Hematopoietic multipotent progenitor cell treated with erythropoietin and hydrocortisone succinate and interleukin-3 and kit ligand, for 4 days (in vitro differentiated cells): Measurements from ENCODE around the gene ADORA2A.

ENCODE experiments used
- DNase-seq: peaks from one replicate; pipeline ENCODE4 v3.0.0-alpha.2; 2015

The ADORA2A gene

GRCh38 chr22:24427500-24428164, at the start of gene ADORA2A:
Gene ADORA2A (plus strand): TSS chr22:24427599. CDS start chr22:24433405, 5,806 bp downstream.
- peak; percentile 63 for DNase-seq

- peak; percentile 82 for DNase-seq
Measured at GRCh38 chr22:24379536-24379935, 47.9 kb upstream of the ADORA2A start.

- DNase-seq, result no peak
Measured at GRCh38 chr22:24380220-24380904, 47.0 kb upstream of the ADORA2A start.

GRCh38 chr22:24380905-24381230, 46.5 kb upstream of the ADORA2A start:
- peak; percentile 53 for DNase-seq

GRCh38 chr22:24383061-24383460, 44.3 kb upstream of the ADORA2A start:
- no peak for DNase-seq

GRCh38 chr22:24384131-24384530, 43.3 kb upstream of the ADORA2A start:
- DNase-seq, result no peak

GRCh38 chr22:24386937-24387471, 40.4 kb upstream of the ADORA2A start:
- no peak for DNase-seq

- no peak for DNase-seq
Measured at GRCh38 chr22:24389680-24390079, 37.7 kb upstream of the ADORA2A start.

- no peak for DNase-seq
Measured at GRCh38 chr22:24390156-24390555, 37.2 kb upstream of the ADORA2A start.

- DNase-seq, result no peak
Measured at GRCh38 chr22:24390576-24390975, 36.8 kb upstream of the ADORA2A start.

GRCh38 chr22:24391836-24392217, 35.6 kb upstream of the ADORA2A start:
- peak; percentile 58 for DNase-seq

- peak; percentile 67 for DNase-seq
Measured at GRCh38 chr22:24392218-24392931, 35.0 kb upstream of the ADORA2A start.

GRCh38 chr22:24393012-24393559, 34.3 kb upstream of the ADORA2A start:
- no peak for DNase-seq

GRCh38 chr22:24393848-24394247, 33.6 kb upstream of the ADORA2A start:
- no peak for DNase-seq

- no peak for DNase-seq
Measured at GRCh38 chr22:24394254-24394653, 33.1 kb upstream of the ADORA2A start.

- no peak for DNase-seq
Measured at GRCh38 chr22:24398409-24398808, 29.0 kb upstream of the ADORA2A start.

- no peak for DNase-seq
Measured at GRCh38 chr22:24400034-24400725, 27.2 kb upstream of the ADORA2A start.

GRCh38 chr22:24400726-24401596, 26.4 kb upstream of the ADORA2A start:
- no peak for DNase-seq

GRCh38 chr22:24401931-24402367, 25.4 kb upstream of the ADORA2A start:
- no peak for DNase-seq

GRCh38 chr22:24402460-24403192, 24.8 kb upstream of the ADORA2A start:
- DNase-seq, result peak; percentile 67

- DNase-seq, result no peak
Measured at GRCh38 chr22:24403346-24403745, 24.1 kb upstream of the ADORA2A start.
